Inflammatory macrophage treated with lipopolysaccharide for 4 hours (primary cell): ENCODE measurements around the gene RXFP1.

Experiments
- DNase-seq: peaks from one replicate; pipeline ENCODE4 v3.0.0-alpha.2; 2020

Gene RXFP1

GRCh38 chr4:158621729-158622128, 100.0 kb downstream of the RXFP1 start:
- no peak for DNase-seq

- DNase-seq = no peak
Observed at GRCh38 chr4:158622251-158622650, 100.6 kb downstream of the RXFP1 start.

GRCh38 chr4:158624889-158625478, 103.3 kb downstream of the RXFP1 start:
- peak; percentile 74 for DNase-seq

- no peak for DNase-seq
Observed at GRCh38 chr4:158625544-158625943, 103.9 kb downstream of the RXFP1 start.

GRCh38 chr4:158630893-158631292, 109.2 kb downstream of the RXFP1 start:
- DNase-seq = no peak

- no peak for DNase-seq
Observed at GRCh38 chr4:158636619-158637018, 114.9 kb downstream of the RXFP1 start.

- no peak for DNase-seq
Observed at GRCh38 chr4:158644356-158644755, 122.7 kb downstream of the RXFP1 start.

- no peak for DNase-seq
Observed at GRCh38 chr4:158644760-158645159, 123.1 kb downstream of the RXFP1 start.

GRCh38 chr4:158649111-158649680, 127.5 kb downstream of the RXFP1 start:
- DNase-seq = no peak

GRCh38 chr4:158652920-158653319, 131.2 kb downstream of the RXFP1 start:
- peak; percentile 32 for DNase-seq

GRCh38 chr4:158656439-158656838, 134.8 kb downstream of the RXFP1 start:
- DNase-seq = no peak

- no peak for DNase-seq
Observed at GRCh38 chr4:158657291-158657690, 135.6 kb downstream of the RXFP1 start.

GRCh38 chr4:158663255-158663654, 141.6 kb downstream of the RXFP1 start:
- peak; percentile 51 for DNase-seq

- DNase-seq = peak; percentile 64
Observed at GRCh38 chr4:158663707-158664625, 142.3 kb downstream of the RXFP1 start.

- DNase-seq = no peak
Observed at GRCh38 chr4:158664806-158665205, 143.1 kb downstream of the RXFP1 start.

GRCh38 chr4:158666892-158667291, 145.2 kb downstream of the RXFP1 start:
- DNase-seq = no peak

- DNase-seq = peak; percentile 76
Observed at GRCh38 chr4:158667651-158668198, 146.0 kb downstream of the RXFP1 start.

- DNase-seq = no peak
Observed at GRCh38 chr4:158669310-158669709, 147.6 kb downstream of the RXFP1 start.

GRCh38 chr4:158670975-158671664, 149.4 kb downstream of the RXFP1 start:
- DNase-seq = peak; percentile 50

GRCh38 chr4:158671665-158671914, 149.9 kb downstream of the RXFP1 start, which contains the start of gene C4orf46:
TSS of gene C4orf46 (minus strand) at chr4:158671887. CDS start at chr4:158671801, 86 bp downstream.
- no peak for DNase-seq

GRCh38 chr4:158671915-158672806, 150.5 kb downstream of the RXFP1 start, which contains the start of gene ETFDH:
TSS of gene ETFDH (plus strand) at chr4:158672296. CDS start at chr4:158672457, 161 bp downstream.
- DNase-seq = peak; percentile 100

- DNase-seq = no peak
Observed at GRCh38 chr4:158673633-158674032, 152.0 kb downstream of the RXFP1 start.
